Cardiac fibroblast (primary cell): ENCODE data around the gene SLC39A11.
A peak's percentile ranks its signal among the peaks of the same experiment; 100 is the strongest.
"Not testable (repeated sequence)": the region's sequence is repeated elsewhere in the genome, so short reads cannot be mapped to it uniquely, and the experiment has no call there.

Source experiments
- DNase-seq, 2 donors: peaks; one replicate each; pipeline versions ENCODE4 v3.0.0 to v3.0.0-alpha.2; 2010; ENCODE audit warnings: low read depth in 2 of 2
- H3K4me3 ChIP-seq, 2 donors: replicated peaks in 1 of 2; 1 replicate in 1 of 2; 2 replicates in 1 of 2; pipeline ENCODE4 v1.5.1; 2011; ENCODE audit warnings: low read depth in 2 of 2, low read length in 2 of 2, mild to moderate bottlenecking in 2 of 2, moderate library complexity in 1 of 2
- TF ChIP-seq, protein P1 (sequence below): IDR thresholded peaks from one replicate; pipeline ENCODE4 v1.5.1; 2011; ENCODE audit warnings: low read depth, mild to moderate bottlenecking, low read length, inconsistent platforms

SLC39A11 gene

DNA sequence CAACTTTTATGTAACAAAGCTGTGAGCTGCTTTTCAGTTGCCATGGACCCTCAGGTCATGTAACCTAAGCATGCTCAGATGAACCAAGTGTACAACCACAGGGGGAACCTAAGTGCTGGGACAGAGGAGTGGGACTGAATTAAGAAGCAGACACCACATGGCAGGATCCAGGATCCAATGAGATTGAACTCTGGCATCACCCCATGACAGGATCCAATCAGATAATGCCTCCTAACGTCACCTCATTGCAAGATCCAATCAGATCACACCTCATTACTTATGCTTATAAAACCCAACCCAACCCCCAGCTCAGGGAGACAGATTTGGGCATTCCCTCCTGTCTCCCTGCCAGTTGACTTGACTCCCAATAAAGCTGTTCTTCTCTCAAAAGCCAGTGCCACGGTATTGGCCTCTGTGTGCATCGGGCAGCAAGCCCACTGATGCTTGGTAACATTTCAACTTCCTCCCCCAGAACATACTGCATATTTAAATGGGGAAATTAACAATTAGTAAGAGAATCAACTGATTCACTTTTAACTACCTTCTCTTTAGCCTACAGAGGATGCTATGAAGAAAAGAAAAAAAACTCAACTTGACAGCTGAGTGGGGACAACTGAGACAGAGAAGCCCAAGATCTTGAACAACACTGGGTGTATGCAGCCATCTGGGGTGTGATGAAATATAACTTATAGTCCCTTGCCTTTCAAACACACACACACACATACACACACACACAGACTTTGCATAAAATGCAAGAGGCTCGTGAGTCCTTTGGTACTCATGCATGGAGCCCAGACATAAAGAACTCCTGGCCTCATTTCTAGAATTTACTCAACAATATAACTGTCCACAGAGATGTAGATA is 148.4 kb downstream of the SLC39A11 start:
- TF ChIP-seq, protein P1, sequence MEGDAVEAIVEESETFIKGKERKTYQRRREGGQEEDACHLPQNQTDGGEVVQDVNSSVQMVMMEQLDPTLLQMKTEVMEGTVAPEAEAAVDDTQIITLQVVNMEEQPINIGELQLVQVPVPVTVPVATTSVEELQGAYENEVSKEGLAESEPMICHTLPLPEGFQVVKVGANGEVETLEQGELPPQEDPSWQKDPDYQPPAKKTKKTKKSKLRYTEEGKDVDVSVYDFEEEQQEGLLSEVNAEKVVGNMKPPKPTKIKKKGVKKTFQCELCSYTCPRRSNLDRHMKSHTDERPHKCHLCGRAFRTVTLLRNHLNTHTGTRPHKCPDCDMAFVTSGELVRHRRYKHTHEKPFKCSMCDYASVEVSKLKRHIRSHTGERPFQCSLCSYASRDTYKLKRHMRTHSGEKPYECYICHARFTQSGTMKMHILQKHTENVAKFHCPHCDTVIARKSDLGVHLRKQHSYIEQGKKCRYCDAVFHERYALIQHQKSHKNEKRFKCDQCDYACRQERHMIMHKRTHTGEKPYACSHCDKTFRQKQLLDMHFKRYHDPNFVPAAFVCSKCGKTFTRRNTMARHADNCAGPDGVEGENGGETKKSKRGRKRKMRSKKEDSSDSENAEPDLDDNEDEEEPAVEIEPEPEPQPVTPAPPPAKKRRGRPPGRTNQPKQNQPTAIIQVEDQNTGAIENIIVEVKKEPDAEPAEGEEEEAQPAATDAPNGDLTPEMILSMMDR: no peak
- no peak for DNase-seq
- H3K4me3 ChIP-seq: no peak overlapping the region

DNA sequence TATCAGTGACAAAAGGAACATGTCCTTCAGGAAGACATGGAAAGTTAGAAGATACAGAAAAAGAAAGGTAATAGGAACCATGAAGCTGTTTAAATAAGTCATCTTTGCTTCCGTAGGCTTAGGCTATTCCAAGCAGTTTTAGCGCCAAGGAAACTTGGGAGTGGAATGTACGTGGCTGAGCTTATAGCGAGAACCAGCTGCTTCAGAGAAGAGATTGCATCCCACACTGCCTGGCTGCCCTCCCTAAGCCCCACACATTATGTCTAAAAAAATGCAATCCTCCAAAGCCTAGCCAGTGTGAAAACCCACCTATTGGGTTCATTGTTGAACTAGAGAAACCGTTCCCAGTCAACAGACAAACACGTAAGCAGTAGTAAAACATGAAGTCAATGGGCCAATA is 149.9 kb downstream of the SLC39A11 start:
- TF ChIP-seq, protein P1: no peak
- no peak overlapping the region for H3K4me3 ChIP-seq
- peak in 1 of 2 donors; percentile 13 for DNase-seq

DNA sequence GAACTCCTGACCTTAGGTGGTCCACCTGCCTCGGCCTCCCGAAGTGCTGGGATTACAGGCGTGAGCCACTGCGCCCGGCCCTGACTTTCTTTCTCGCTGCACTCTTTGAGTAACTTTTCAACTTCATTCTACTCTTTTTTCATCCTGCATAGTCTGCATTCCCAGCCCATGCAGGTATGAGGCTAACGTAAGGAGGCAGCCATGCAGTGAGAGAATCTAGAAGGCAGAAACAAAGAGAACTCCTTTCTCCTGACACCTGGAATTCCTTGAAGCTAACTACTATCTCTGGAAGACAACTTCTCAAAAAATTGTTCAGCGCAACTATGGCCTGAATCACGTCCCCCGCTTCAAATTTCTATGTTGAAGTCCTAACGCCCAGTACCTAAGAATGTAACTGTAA is 152.0 kb downstream of the SLC39A11 start:
- no peak overlapping the region for H3K4me3 ChIP-seq

DNA sequence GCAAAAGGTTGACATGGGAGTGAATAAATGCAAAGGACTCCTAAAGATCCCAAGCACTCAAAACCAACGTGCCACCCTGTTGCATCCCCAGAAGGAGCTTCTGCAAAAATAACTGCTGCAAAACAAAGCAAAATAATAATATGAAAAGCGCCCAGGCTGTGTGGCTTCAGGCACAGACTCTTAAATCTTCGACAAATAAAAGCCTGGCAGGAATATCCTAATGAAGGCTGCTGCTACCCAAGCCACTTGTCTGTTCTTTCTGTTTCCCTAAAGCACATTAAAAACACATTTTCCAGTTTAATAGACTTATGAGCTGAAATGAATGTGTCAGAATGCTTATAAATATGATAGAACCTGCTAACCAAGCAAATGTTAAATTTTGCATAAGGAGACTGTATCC is 154.0 kb downstream of the SLC39A11 start:
- TF ChIP-seq, protein P1: no peak
- H3K4me3 ChIP-seq: no peak overlapping the region
- no peak for DNase-seq

More for the DNA sequence above, 152.0 kb downstream of the SLC39A11 start:
- DNase-seq: no peak
- TF ChIP-seq, protein P1: no peak

DNA sequence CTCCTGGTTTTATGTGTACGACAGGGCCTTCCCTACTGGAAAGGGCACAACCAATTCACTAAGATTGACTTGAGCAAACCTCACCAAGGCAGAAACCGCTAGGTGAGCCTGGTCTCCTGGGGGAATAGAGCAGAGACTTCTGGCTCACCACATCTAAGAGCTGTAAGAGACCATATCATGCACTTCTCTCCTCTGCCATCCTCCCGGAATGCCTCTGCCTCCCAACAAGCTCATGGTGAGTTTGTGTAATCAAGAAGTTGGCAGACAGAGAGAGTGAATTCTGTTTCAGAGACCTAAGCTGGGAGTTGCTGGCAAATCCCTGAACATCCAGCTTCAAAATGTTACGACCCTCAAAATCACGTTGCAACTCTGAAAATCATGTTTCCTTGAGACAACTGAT is 154.8 kb downstream of the SLC39A11 start:
- DNase-seq: peak in 1 of 2 donors; percentile 13
- TF ChIP-seq, protein P1: no peak

DNA sequence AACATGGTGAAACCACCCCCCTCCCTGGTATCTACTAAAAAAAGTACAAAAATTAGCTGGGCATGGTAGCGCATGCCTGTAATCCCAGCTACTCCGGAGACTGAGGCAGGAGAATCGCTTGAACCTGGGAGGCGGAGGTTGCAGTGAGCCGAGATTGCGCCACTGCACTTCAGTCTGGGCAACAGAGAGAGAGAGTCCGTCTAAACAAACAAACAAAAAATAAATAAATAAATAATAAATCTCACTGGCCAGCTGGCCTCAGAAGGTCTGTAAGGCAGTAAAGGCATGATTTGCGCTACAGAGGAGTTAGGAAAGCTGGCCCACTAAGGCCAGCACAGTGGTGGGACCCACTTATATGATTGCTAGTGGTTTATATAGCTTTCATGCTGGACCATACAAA is 155.2 kb downstream of the SLC39A11 start:
- H3K4me3 ChIP-seq, DNase-seq: not testable (repeated sequence)

More for the DNA sequence above, 154.8 kb downstream of the SLC39A11 start:
- no peak overlapping the region for H3K4me3 ChIP-seq

DNA sequence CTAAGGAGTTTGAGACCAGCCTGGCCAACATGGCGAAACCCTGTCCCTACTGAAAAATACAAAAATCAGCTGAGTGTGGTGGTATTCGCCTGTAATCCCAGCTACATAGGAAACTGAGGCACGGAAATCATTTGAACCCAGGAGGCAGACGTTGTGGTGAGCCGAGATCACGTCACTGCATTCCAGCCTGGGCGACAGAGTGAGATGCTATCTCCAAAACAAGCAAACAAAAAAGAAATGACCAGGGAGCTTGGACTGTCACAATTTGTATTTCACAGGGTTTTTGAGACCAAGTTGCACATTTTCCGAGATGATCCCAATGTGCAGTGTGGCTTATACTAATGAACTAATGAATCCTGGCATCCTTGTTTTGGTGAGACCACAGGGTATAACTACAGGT is 156.5 kb downstream of the SLC39A11 start:
- no peak for DNase-seq
- TF ChIP-seq, protein P1: no peak
- H3K4me3 ChIP-seq: no peak overlapping the region
